Smooth muscle cell (in vitro differentiated cells): Measurements from ENCODE around the gene MKKS. TPM values are rescaled to one million over a fixed set of nuclear protein-coding genes. Genes with fewer than 3 reads are reported as not detected.

ENCODE experiments used
- DNase-seq: peaks from one replicate; lab custom pipeline; 2025; ENCODE audit not compliant: unreplicated experiment; lab: John Stamatoyannopoulos, UW
- H2AFZ ChIP-seq: fragments of 200-600 bp; sonication (generic); 2 replicates; pipeline ENCODE4 v1.6.0; 2016; ENCODE audit warnings: antibody characterized with exemption, low read depth, mild to moderate bottlenecking
- H3F3A ChIP-seq: fragments of 200-600 bp; sonication (generic); 2 replicates; pipeline ENCODE4 v1.6.0; 2017; ENCODE audit warnings: antibody characterized with exemption, low read depth
- H3K27ac ChIP-seq: fragments of 200-600 bp; sonication (generic); 2 replicates; pipeline ENCODE4 v1.5.1; 2016; ENCODE audit warnings: low read depth, mild to moderate bottlenecking
- H3K27me3 ChIP-seq: fragments of 200-600 bp; sonication (generic); 2 replicates; pipeline ENCODE4 v1.6.1; 2016; ENCODE audit warnings: low read depth, mild to moderate bottlenecking
- H3K36me3 ChIP-seq: fragments of 200-600 bp; sonication (generic); 2 replicates; pipeline ENCODE4 v1.5.1; 2016; ENCODE audit warnings: low read depth
- H3K4me1 ChIP-seq: fragments of 200-600 bp; sonication (generic); 2 replicates; pipeline ENCODE4 v1.5.1; 2016; ENCODE audit warnings: low read depth
- H3K4me2 ChIP-seq: fragments of 200-600 bp; sonication (generic); 2 replicates; pipeline ENCODE4 v1.6.0; 2016; ENCODE audit warnings: mild to moderate bottlenecking
- H3K4me3 ChIP-seq: fragments of 200-600 bp; sonication (generic); 2 replicates; pipeline ENCODE4 v1.5.1; 2016; ENCODE audit warnings: mild to moderate bottlenecking
- H3K79me2 ChIP-seq: fragments of 200-600 bp; sonication (generic); 2 replicates; pipeline ENCODE4 v1.6.0; 2016; ENCODE audit warnings: low read depth, mild to moderate bottlenecking
- H3K9ac ChIP-seq: fragments of 200-600 bp; sonication (generic); 2 replicates; pipeline ENCODE4 v1.6.0; 2016; ENCODE audit warnings: low read depth
- H3K9me3 ChIP-seq: fragments of 200-600 bp; sonication (generic); replicated peaks from 2 replicates; pipeline ENCODE4 v1.5.1; 2016; ENCODE audit warnings: low read depth
- H4K20me1 ChIP-seq: fragments of 200-600 bp; sonication (generic); 2 replicates; pipeline ENCODE4 v1.6.0; 2016; ENCODE audit warnings: low read depth
- CTCF ChIP-seq: fragments of 200-600 bp; sonication (generic); IDR thresholded peaks from 2 replicates; pipeline ENCODE4 v1.5.1; 2017; ENCODE audit warnings: borderline replicate concordance, mild to moderate bottlenecking, antibody characterized with exemption; ENCODE audit not compliant: insufficient read depth, poor library complexity, severe bottlenecking
- WGBS: methylation state at CpG from one replicate; pipeline ENCODE4 v1.1.7; 2016; ENCODE audit warnings: low lambda C conversion rate; 5-methylcytosine and 5-hydroxymethylcytosine counted together
- polyA plus RNA-seq: library from polyadenylated mRNA; unstranded; fragments of >200 nt; fragmentation: Nextera tagmentation; extraction: Ambion mirVana; gene quantifications from 2 replicates; pipeline ENCODE4 v1.2.1, GENCODE V29; 2016
- total RNA-seq: library from RNA; depleted of rRNA; stranded (reverse); fragments of >200 nt; gene quantifications from 2 replicates; pipeline ENCODE4 v1.2.3, GENCODE V29; 2014

The MKKS gene
- total and polyA plus RNA-seq, 2 experiments from 2014 or later, result 15.6 to 19.8 TPM

- DNase-seq, result no peak
- no peak for TF ChIP-seq CTCF
- Histone ChIP-seq H2AFZ (no peak overlapping the region), H3K27me3 (no peaks in the 10 kb centered on the region), H3K36me3 (no peaks in the 10 kb centered on the region), H3K4me1 (no peaks in the 10 kb centered on the region), H4K20me1 (no peaks in the 10 kb centered on the region), H3K27ac (no peak overlapping the region), H3K9me3 (no peaks in the 10 kb centered on the region), H3K4me2 (no peak overlapping the region), H3K4me3 (no peak overlapping the region), H3F3A (no peaks in the 10 kb centered on the region), H3K9ac (no peak overlapping the region), H3K79me2 (no peaks in the 10 kb centered on the region)
- WGBS, result 81% methylated on average over 4 of the region's 4 CpGs
Measured at GRCh38 chr20:10478930-10479329, 44.9 kb upstream of the MKKS start.

GRCh38 chr20:10478205-10478604, 44.2 kb upstream of the MKKS start:
- no peaks in the 10 kb centered on the region for H3K4me1 ChIP-seq
- no peak for TF ChIP-seq CTCF
- no peaks in the 10 kb centered on the region for H3K79me2 ChIP-seq
- 94% methylated on average over 1 of the region's 1 CpG for WGBS
- H4K20me1 ChIP-seq, result no peaks in the 10 kb centered on the region
- no peak overlapping the region for H3K4me2 ChIP-seq
- no peaks in the 10 kb centered on the region for H3K27me3 ChIP-seq
- H3K9ac ChIP-seq, result no peak overlapping the region
- no peaks in the 10 kb centered on the region for H3K9me3 ChIP-seq
- no peak overlapping the region for H3K27ac ChIP-seq
- H3K4me3 ChIP-seq, result no peak overlapping the region
- no peak for DNase-seq
- no peaks in the 10 kb centered on the region for H3F3A ChIP-seq
- H3K36me3 ChIP-seq, result no peaks in the 10 kb centered on the region
- no peak overlapping the region for H2AFZ ChIP-seq

- H3K4me1 ChIP-seq, result peaks cover 6% of the 10 kb centered on the region
- WGBS, result 98% methylated on average over 3 of the region's 3 CpGs
Measured at GRCh38 chr20:10476319-10476724, 42.3 kb upstream of the MKKS start.

More at GRCh38 chr20:10476319-10476724, 42.3 kb upstream of the MKKS start:
- Histone ChIP-seq H4K20me1 (no peaks in the 10 kb centered on the region), H3F3A (no peaks in the 10 kb centered on the region), H3K79me2 (no peaks in the 10 kb centered on the region), H3K4me2 (no peak overlapping the region), H3K27ac (no peak overlapping the region), H3K9me3 (no peaks in the 10 kb centered on the region), H3K36me3 (no peaks in the 10 kb centered on the region), H3K27me3 (no peaks in the 10 kb centered on the region), H3K4me3 (no peak overlapping the region), H2AFZ (no peak overlapping the region), H3K9ac (no peak overlapping the region)
- no peak for TF ChIP-seq CTCF
- no peak for DNase-seq
